Ramos (cell line): ENCODE measurements around the gene CACNA1B.
"Not testable (repeated sequence)": the region's sequence is repeated elsewhere in the genome, so short reads cannot be mapped to it uniquely, and the experiment has no call there.

Experiments used
- in situ Hi-C: fragments of 300-500 bp; cut with MboI; formaldehyde crosslinking; loops from one replicate; pipeline ENCODE4 v1.14.3; 2022; ENCODE audit warnings: low sequenced_read_pairs; ENCODE audit not compliant: unreplicated experiment

CACNA1B gene

GRCh38 chr9:137865581-137866145 is 11.9 kb upstream of the CACNA1B start:
- in situ Hi-C loops = no loop called here

GRCh38 chr9:137866226-137867141 is 11.1 kb upstream of the CACNA1B start:
- in situ Hi-C loops = no loop called here

- in situ Hi-C loops = no loop called here
Observed at GRCh38 chr9:137870432-137870831, 7.2 kb upstream of the CACNA1B start.

- in situ Hi-C loops = no loop called here
Observed at GRCh38 chr9:137872296-137872695, 5.3 kb upstream of the CACNA1B start.

GRCh38 chr9:137873408-137873807 is 4.2 kb upstream of the CACNA1B start:
- in situ Hi-C loops = no loop called here

GRCh38 chr9:137873858-137874362 is 3.7 kb upstream of the CACNA1B start:
- in situ Hi-C loops = no loop called here

GRCh38 chr9:137875354-137875753 is 2.2 kb upstream of the CACNA1B start:
- in situ Hi-C loops = no loop called here

- in situ Hi-C loops = no loop called here
Observed at GRCh38 chr9:137875846-137876245, 1.7 kb upstream of the CACNA1B start.

- in situ Hi-C loops = no loop called here
Observed at GRCh38 chr9:137876269-137876668, 1.3 kb upstream of the CACNA1B start.

- in situ Hi-C loops = no loop called here
Observed at GRCh38 chr9:137876781-137877386, 698 bp upstream of the CACNA1B start.

GRCh38 chr9:137878146-137878941 is 762 bp downstream of the CACNA1B start:
- in situ Hi-C loops = no loop called here

GRCh38 chr9:137879052-137879451 is 1.5 kb downstream of the CACNA1B start:
- in situ Hi-C loops = no loop called here

- in situ Hi-C loops = no loop called here
Observed at GRCh38 chr9:137879566-137880150, 2.1 kb downstream of the CACNA1B start.

GRCh38 chr9:137880160-137880975 is 2.8 kb downstream of the CACNA1B start:
- in situ Hi-C loops = no loop called here

- in situ Hi-C loops = no loop called here
Observed at GRCh38 chr9:137880976-137881530, 3.5 kb downstream of the CACNA1B start.

- in situ Hi-C loops = no loop called here
Observed at GRCh38 chr9:137881591-137882505, 4.3 kb downstream of the CACNA1B start.

- in situ Hi-C loops = no loop called here
Observed at GRCh38 chr9:137882506-137882821, 4.9 kb downstream of the CACNA1B start.

GRCh38 chr9:137883977-137884376 is 6.4 kb downstream of the CACNA1B start:
- in situ Hi-C loops = not testable (repeated sequence)
